Heart right ventricle (tissue), 16 donors: ENCODE data around the gene ADIPOR1. TPM values are rescaled to one million over a fixed set of nuclear protein-coding genes. Genes with fewer than 3 reads are reported as not detected.

Experiments
- ATAC-seq, 8 donors: fragments of 200-7000 bp; cut with Tn5 transposase; one replicate each; pipeline ENCODE4 v1.9.1; 2020; ENCODE audit warnings: mild to moderate bottlenecking in 8 of 8, moderate library complexity in 8 of 8, moderate number of reproducible peaks in 1 of 8
- DNase-seq, 2 donors: peaks; one replicate each; pipeline ENCODE4 v3.0.0-alpha.2; 2020
- H3K27ac ChIP-seq, 10 donors: fragments of 200-600 bp; sonication (generic) in 2 of 10; one replicate each; pipeline versions ENCODE4 v1.5.0 to v1.8.0; 2020 to 2022; ENCODE audit warnings: mild to moderate bottlenecking in 3 of 10
- H3K27me3 ChIP-seq, 7 donors: fragments of 200-600 bp; one replicate each; pipeline ENCODE4 v1.8.0; 2021 to 2022; ENCODE audit warnings: mild to moderate bottlenecking in 2 of 7
- H3K36me3 ChIP-seq, 9 donors: fragments of 200-600 bp; sonication (generic) in 1 of 9; one replicate each; pipeline versions ENCODE4 v1.5.0 to v1.8.0; 2020 to 2022; ENCODE audit warnings: mild to moderate bottlenecking in 2 of 9
- H3K4me1 ChIP-seq, 9 donors: fragments of 200-600 bp; sonication (generic) in 1 of 9; one replicate each; pipeline versions ENCODE4 v1.5.0 to v1.8.0; 2020 to 2022; ENCODE audit warnings: mild to moderate bottlenecking in 4 of 9
- H3K4me3 ChIP-seq, 10 donors: fragments of 200-600 bp; sonication (generic) in 2 of 10; one replicate each; pipeline versions ENCODE4 v1.5.0 to v1.8.0; 2020 to 2022; ENCODE audit warnings: mild to moderate bottlenecking in 7 of 10, moderate library complexity in 2 of 10
- H3K9me3 ChIP-seq, 11 donors: fragments of 200-600 bp in 10 of 11; sonication (generic) in 2 of 11; one replicate each; pipeline versions ENCODE4 v1.5.0 to v1.8.0; 2013 to 2022; ENCODE audit warnings: mild to moderate bottlenecking in 2 of 11, control low read depth in 1 of 11, moderate library complexity in 1 of 11
- CTCF ChIP-seq, 9 donors: fragments of 200-600 bp; sonication (generic) in 2 of 9; IDR thresholded peaks; one replicate each; pipeline versions ENCODE4 v1.5.0 to v1.8.0; 2021 to 2022; ENCODE audit warnings: antibody characterized with exemption in 9 of 9, mild to moderate bottlenecking in 5 of 9, moderate library complexity in 1 of 9
- WGBS, 2 donors: extraction: QIAGEN DNeasy Blood & Tissue Kit; methylation state at CpG; one replicate each; pipeline ENCODE4 v1.1.7; 2013; ENCODE audit warnings: inconsistent platforms in 1 of 2; 5-methylcytosine and 5-hydroxymethylcytosine counted together
- intact Hi-C, 10 donors: fragments of 100-400 bp; cut with DNase I; formaldehyde crosslinking; loops; one replicate each; pipeline versions ENCODE4 v1.11.1 to v1.14.2; 2022
- polyA plus RNA-seq, 2 donors: library from polyadenylated mRNA; stranded (reverse); fragments of 200-250 nt; gene quantifications; one replicate each; pipeline ENCODE4 v1.2.3, GENCODE V29; 2013
- total RNA-seq, 10 donors: library from RNA; stranded (reverse); fragmentation: NEBNext Ultra II Directional in 3 of 10; extraction: Animal tissue kit (Norgen Biotek cat#: 25700) in 3 of 10; gene quantifications; one replicate each; pipeline versions ENCODE4 v1.2.1 to v1.2.4, GENCODE V29; 2021 to 2023
- donor health status: Arrhythmogenic right ventricular cardiomyopathy.
- donor health status: ischemic (EF 13 %, LVEDD 7.1; RV severe dilation, severe dysfunction).
- donor health status: healthy with polysubstance abuse.
- donor health status: DM: no; HTN: yes; CAD: no.
- donor health status: DM: no; HTN: no; CAD: no.
- donor health status: ischemic (EF 25% LVEDD 6.9; RV normal size, moderate dysfunction).
- donor health status: ischemic (EF 25% LVEDD 5.7; RV mildly dilated, moderate dysfunction).
- donor health status: healthy.
- donor health status: DM: yes; HTN: yes; CAD: no.
- donor health status: Ischemic cardiomyopathy.
- donor health status: ischemic (EF 35%, LVEDD 5.7; RV mildly dilated, moderate dysfunction).
- donor health status: nonischemic (EF 11% LVEDD 7.7; RV severe dilation, severe dysfunction).
- donor health status: DM: yes; HTN: yes; CAD: no.
- donor health status: PGD.
- donor health status: ischemic (EF 29% LVEDD 5.4; RV normal size, mild dysfunction).
- donor health status: nonischemic (EF 23%, LVEDD 6.1; RV moderate dilation, normal function).

The ADIPOR1 gene
- total and polyA plus RNA-seq, 12 donors: 56.3 to 117 (median 95.0) TPM

- TF ChIP-seq CTCF (IDR thresholded peaks at IDR 0.05): no peak
- peaks cover 12 to 65% (median 60%) of the 10 kb centered on the region in 9 donors for H3K4me1 ChIP-seq
- H3K9me3 ChIP-seq: no peaks in the 10 kb centered on the region
- no peak for ATAC-seq
- WGBS, 2 donors: 83 to 97% methylated on average over 1 of the region's 1 CpG
- DNase-seq: no peak
- H3K4me3 ChIP-seq: no peak overlapping the region
- intact Hi-C loops: loop anchor here in 1 of 10 donors (10.0 kb wide), 1 partner anchor 53 kb away; the partner anchor contains the start of gene TMEM183A
- H3K27ac ChIP-seq: peak overlapping the region in 5 of 10 donors; percentile 18 to 91 (median 61)
- peaks cover 0 to 53% (median 15%) of the 10 kb centered on the region in 9 donors for H3K36me3 ChIP-seq
- no peaks in the 10 kb centered on the region for H3K27me3 ChIP-seq
Measured at GRCh38 chr1:202952099-202952498, 6.0 kb downstream of the ADIPOR1 start.

GRCh38 chr1:202951437-202951836 is 6.7 kb downstream of the ADIPOR1 start:
- no peak for TF ChIP-seq CTCF (IDR thresholded peaks at IDR 0.05)
- H3K36me3 ChIP-seq: peaks cover 0 to 58% (median 21%) of the 10 kb centered on the region in 9 donors
- H3K4me3 ChIP-seq: no peak overlapping the region
- intact Hi-C loops: loop anchor here in 1 of 10 donors (10.0 kb wide), 1 partner anchor 53 kb away; the partner anchor contains the start of gene TMEM183A
- no peaks in the 10 kb centered on the region for H3K27me3 ChIP-seq
- peaks cover 10 to 59% (median 54%) of the 10 kb centered on the region in 9 donors for H3K4me1 ChIP-seq
- WGBS, 2 donors: 42 to 60% methylated on average over 2 of the region's 2 CpGs
- DNase-seq (no peak), ATAC-seq (no peak)
- no peaks in the 10 kb centered on the region for H3K9me3 ChIP-seq
- peak overlapping the region in 1 of 10 donors; percentile 91 for H3K27ac ChIP-seq

- H3K27me3 ChIP-seq: no peaks in the 10 kb centered on the region
- no peaks in the 10 kb centered on the region for H3K9me3 ChIP-seq
- no peak overlapping the region for H3K27ac ChIP-seq
- ATAC-seq: no peak
- 96 to 100% methylated on average over 2 of the region's 2 CpGs for WGBS, 2 donors
- TF ChIP-seq CTCF (IDR thresholded peaks at IDR 0.05): no peak
- no peak overlapping the region for H3K4me3 ChIP-seq
- DNase-seq: no peak
- intact Hi-C loops: no loop called here
- no peaks in the 10 kb centered on the region for H3K4me1 ChIP-seq
- peaks cover 0 to 100% (median 71%) of the 10 kb centered on the region in 9 donors for H3K36me3 ChIP-seq
Measured at GRCh38 chr1:202945483-202945882, 12.6 kb downstream of the ADIPOR1 start.

- no peak overlapping the region for H3K27ac ChIP-seq
- no peak for TF ChIP-seq CTCF (IDR thresholded peaks at IDR 0.05)
- 85 to 86% methylated on average over 5 of the region's 5 CpGs for WGBS, 2 donors
- no peak for DNase-seq
- no peak for ATAC-seq
- H3K4me3 ChIP-seq: no peak overlapping the region
- intact Hi-C loops: no loop called here
- H3K36me3 ChIP-seq: peaks cover 0 to 100% (median 73%) of the 10 kb centered on the region in 9 donors
- no peaks in the 10 kb centered on the region for H3K9me3 ChIP-seq
- no peaks in the 10 kb centered on the region for H3K27me3 ChIP-seq
- H3K4me1 ChIP-seq: no peaks in the 10 kb centered on the region
Measured at GRCh38 chr1:202944438-202944921, 13.6 kb downstream of the ADIPOR1 start.
